HS-5 (cell line): ENCODE results near the gene MCM3.
A peak's percentile ranks its signal among the peaks of the same experiment; 100 is the strongest.

Source experiments
- DNase-seq: peaks from one replicate; pipeline ENCODE4 v3.0.0-alpha.2; 2012; ENCODE audit warnings: low read depth

Gene MCM3

GRCh38 chr6:52284460-52285176, at the start of gene MCM3:
Gene MCM3, minus strand, starts transcription at chr6:52284742. Its CDS starts 68 bp downstream, at chr6:52284674.
- peak; percentile 98 for DNase-seq

GRCh38 chr6:52333840-52334200, 49.3 kb upstream of the MCM3 start:
- no peak for DNase-seq

- DNase-seq = no peak
Observed at GRCh38 chr6:52331793-52332457, 47.4 kb upstream of the MCM3 start.

- no peak for DNase-seq
Observed at GRCh38 chr6:52330470-52330869, 45.9 kb upstream of the MCM3 start.

GRCh38 chr6:52328729-52329128, 44.2 kb upstream of the MCM3 start:
- no peak for DNase-seq

GRCh38 chr6:52328303-52328662, 43.7 kb upstream of the MCM3 start:
- DNase-seq = no peak

- DNase-seq = no peak
Observed at GRCh38 chr6:52326540-52327364, 42.2 kb upstream of the MCM3 start.

GRCh38 chr6:52325695-52326471, 41.3 kb upstream of the MCM3 start:
- DNase-seq = no peak

- DNase-seq = no peak
Observed at GRCh38 chr6:52324189-52324588, 39.6 kb upstream of the MCM3 start.

- peak; percentile 22 for DNase-seq
Observed at GRCh38 chr6:52317841-52318581, 33.5 kb upstream of the MCM3 start.

GRCh38 chr6:52317211-52317610, 32.7 kb upstream of the MCM3 start:
- DNase-seq = no peak

- DNase-seq = no peak
Observed at GRCh38 chr6:52314752-52315151, 30.2 kb upstream of the MCM3 start.

GRCh38 chr6:52312461-52312860, 27.9 kb upstream of the MCM3 start:
- DNase-seq = no peak

- DNase-seq = no peak
Observed at GRCh38 chr6:52310932-52311331, 26.4 kb upstream of the MCM3 start.

- DNase-seq = no peak
Observed at GRCh38 chr6:52307900-52308372, 23.4 kb upstream of the MCM3 start.

- DNase-seq = no peak
Observed at GRCh38 chr6:52306972-52307870, 22.7 kb upstream of the MCM3 start.

GRCh38 chr6:52305948-52306767, 21.6 kb upstream of the MCM3 start:
- DNase-seq = no peak

- no peak for DNase-seq
Observed at GRCh38 chr6:52305411-52305810, 20.9 kb upstream of the MCM3 start.

GRCh38 chr6:52304983-52305390, 20.4 kb upstream of the MCM3 start:
- DNase-seq = no peak
